Progenitor cell of endocrine pancreas (in vitro differentiated cells): ENCODE measurements around the gene ARID5B. TPM values are rescaled to one million over a fixed set of nuclear protein-coding genes. Genes with fewer than 3 reads are reported as not detected.
A peak's percentile ranks its signal among the peaks of the same experiment; 100 is the strongest.

Experiments
- DNase-seq: peaks from one replicate; pipeline ENCODE4 v3.0.0; 2021; ENCODE audit warnings: low spot score; ENCODE audit not compliant: unreplicated experiment
- H3K27ac Mint-ChIP-seq: 2 replicates; pipeline ENCODE4 v1.8.0; 2021; ENCODE audit warnings: mild to moderate bottlenecking, moderate library complexity, mixed read lengths
- H3K27me3 Mint-ChIP-seq: 2 replicates; pipeline ENCODE4 v1.8.0; 2021; ENCODE audit warnings: mixed read lengths
- H3K36me3 Mint-ChIP-seq: 2 replicates; pipeline ENCODE4 v1.8.0; 2022; ENCODE audit warnings: mixed read lengths; ENCODE audit not compliant: insufficient read depth
- H3K4me1 Mint-ChIP-seq: 2 replicates; pipeline ENCODE4 v1.8.0; 2021; ENCODE audit warnings: low read depth, mixed read lengths
- H3K4me3 Mint-ChIP-seq: 2 replicates; pipeline ENCODE4 v1.8.0; 2021; ENCODE audit warnings: low read depth, mild to moderate bottlenecking, moderate library complexity, mixed read lengths
- H3K9me3 Mint-ChIP-seq: 2 replicates; pipeline ENCODE4 v1.8.0; 2021; ENCODE audit warnings: low read depth, mixed read lengths
- CTCF ChIP-seq: fragments of 200-600 bp; sonication (generic); IDR thresholded peaks from one replicate; pipeline ENCODE4 v1.5.0; 2021; ENCODE audit warnings: antibody characterized with exemption, mild to moderate bottlenecking; ENCODE audit not compliant: unreplicated experiment
- total RNA-seq: library from RNA; stranded (reverse); gene quantifications from 2 replicates; pipeline ENCODE4 v1.2.1, GENCODE V29; 2021

Gene ARID5B
- total RNA-seq, 1 donor from 2014 or later, result 19.7 TPM

GRCh38 chr10:61952028-61952674 is 50.7 kb downstream of the ARID5B start:
- no peaks in the 10 kb centered on the region for H3K9me3 Mint-ChIP-seq
- no peak for DNase-seq
- peaks cover 42% of the 10 kb centered on the region for H3K27me3 Mint-ChIP-seq
- peaks cover 29% of the 10 kb centered on the region for H3K36me3 Mint-ChIP-seq
- peak overlapping the region; percentile 22 for H3K4me3 Mint-ChIP-seq
- TF ChIP-seq CTCF, result no peak
- peak overlapping the region; percentile 62 for H3K27ac Mint-ChIP-seq
- peaks cover 23% of the 10 kb centered on the region for H3K4me1 Mint-ChIP-seq

- Mint-ChIP-seq H3K9me3 (no peaks in the 10 kb centered on the region), H3K4me1 (peaks cover 23% of the 10 kb centered on the region), H3K27me3 (peaks cover 43% of the 10 kb centered on the region), H3K27ac (no peak overlapping the region), H3K4me3 (no peak overlapping the region), H3K36me3 (peaks cover 29% of the 10 kb centered on the region)
- TF ChIP-seq CTCF, result no peak
- DNase-seq, result no peak
Measured at GRCh38 chr10:61953183-61953582, 51.7 kb downstream of the ARID5B start.

GRCh38 chr10:61957806-61958205 is 56.3 kb downstream of the ARID5B start:
- no peak for TF ChIP-seq CTCF

GRCh38 chr10:61958311-61958710 is 56.8 kb downstream of the ARID5B start:
- Mint-ChIP-seq H3K4me1 (peaks cover 11% of the 10 kb centered on the region), H3K36me3 (peaks cover 19% of the 10 kb centered on the region), H3K9me3 (no peaks in the 10 kb centered on the region), H3K27me3 (peaks cover 28% of the 10 kb centered on the region), H3K27ac (no peak overlapping the region), H3K4me3 (no peak overlapping the region)
- TF ChIP-seq CTCF, result no peak
- no peak for DNase-seq

More at GRCh38 chr10:61957806-61958205, 56.3 kb downstream of the ARID5B start:
- Mint-ChIP-seq H3K9me3 (no peaks in the 10 kb centered on the region), H3K4me1 (peaks cover 9% of the 10 kb centered on the region), H3K27me3 (peaks cover 29% of the 10 kb centered on the region), H3K36me3 (peaks cover 19% of the 10 kb centered on the region), H3K4me3 (no peak overlapping the region), H3K27ac (no peak overlapping the region)
- DNase-seq, result no peak

- H3K4me3 Mint-ChIP-seq, result no peak overlapping the region
- H3K27me3 Mint-ChIP-seq, result peaks cover 23% of the 10 kb centered on the region
- peaks cover 16% of the 10 kb centered on the region for H3K4me1 Mint-ChIP-seq
- H3K36me3 Mint-ChIP-seq, result peaks cover 19% of the 10 kb centered on the region
- no peaks in the 10 kb centered on the region for H3K9me3 Mint-ChIP-seq
- no peak for DNase-seq
- H3K27ac Mint-ChIP-seq, result no peak overlapping the region
- no peak for TF ChIP-seq CTCF
Measured at GRCh38 chr10:61958805-61959204, 57.3 kb downstream of the ARID5B start.
